ENCODE results near the gene EGLN3. TPM values are rescaled to one million over a fixed set of nuclear protein-coding genes. Genes with fewer than 3 reads are reported as not detected.

EGLN3 gene
- total and polyA plus RNA-seq, 2 of the 13 experiments (the other 11 are each of a cell fraction or from before 2014, with no cell fraction given), result 0.18 to 27.3 TPM

DNA sequence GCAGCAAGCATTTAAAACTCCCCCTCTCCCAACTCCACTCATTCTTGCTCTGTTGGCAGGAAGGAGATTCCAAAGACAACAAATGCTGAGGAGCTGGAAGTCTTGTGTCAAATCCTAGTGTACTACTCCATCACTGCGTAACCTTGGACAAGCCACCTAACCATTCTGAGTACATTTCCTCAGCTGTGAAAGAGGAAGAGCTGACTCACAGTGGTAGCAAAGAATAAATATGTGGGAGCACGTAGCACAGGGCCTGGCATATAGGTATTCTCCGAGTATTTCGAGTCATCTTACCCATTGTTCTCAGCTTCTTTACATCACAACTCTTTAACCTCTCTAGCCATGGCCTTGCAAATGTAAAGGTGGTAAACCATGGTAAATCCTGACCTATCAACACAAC, 28.7 kb downstream of the EGLN3 start:
- POLR2A ChIA-PET, result no interaction called here
- H3K4me2 ChIP-seq (ENCODE audit: low read depth, low read length), result no peak overlapping the region
- FAIRE-seq, result no peak
- H4K20me1 ChIP-seq (ENCODE audit: insufficient read depth, low read length), result no peaks in the 10 kb centered on the region
- no peak overlapping the region for H2AFZ ChIP-seq (ENCODE audit: low read length)
- H3K4me1 ChIP-seq (ENCODE audit: insufficient read depth, low read length), result no peaks in the 10 kb centered on the region
- CTCF ChIA-PET (ENCODE audit: low intra/inter-chr PET ratio, low total read pairs), result no interaction called here
- no peak overlapping the region for H3K27ac ChIP-seq (ENCODE audit: extremely low read length, insufficient read depth, low read length)
- no peak for DNase-seq (ENCODE audit: low spot score)
- no peak for ATAC-seq
- no TSS peak for BruUV-seq (replicated peaks)
- H3K4me3 ChIP-seq (replicated peaks in 1 of 3; ENCODE audit: insufficient read depth in 1 of 3, low read depth in 2 of 3, low read length in 3 of 3), result no peak overlapping the region
- WGBS (ENCODE audit: low lambda C conversion rate), result 50% methylated on average over 4 of the region's 4 CpGs
- no peaks in the 10 kb centered on the region for H3K79me2 ChIP-seq (ENCODE audit: insufficient read depth, low read length)
- H3K27me3 ChIP-seq (ENCODE audit: control insufficient read depth in 1 of 2, insufficient read depth in 2 of 2, low read length in 2 of 2), result no peaks in the 10 kb centered on the region
- intact Hi-C loops (cut with micrococcal nuclease; ENCODE audit: unreplicated experiment), result no loop called here
- in situ Hi-C loops (cut with HindIII; ENCODE audit: extremely low pct_ligation_motif_present, low pct_unique_long_range_greater_than_20kb), result no loop called here
- no peaks in the 10 kb centered on the region for H3K36me3 ChIP-seq (replicated peaks in 1 of 2; ENCODE audit: control insufficient read depth in 1 of 2, insufficient read depth in 2 of 2, low read length in 2 of 2)
- H3K9me3 ChIP-seq (ENCODE audit: low read length), result no peaks in the 10 kb centered on the region
- no peak overlapping the region for H3K9ac ChIP-seq (ENCODE audit: insufficient read depth, low read depth, low read length)
- TF ChIP-seq ERF (CRISPR knock-in tag; IDR thresholded peaks at IDR 0.05) (0 out of 2 replicates have a peak, but pooled peaks have one; percentile 34), ZNF724P (CRISPR knock-in tag; IDR thresholded peaks at IDR 0.05; ENCODE audit: borderline replicate concordance) (0 out of 2 replicates have a peak, but pooled peaks have one; percentile 20), ZNF367 (CRISPR knock-in tag; IDR thresholded peaks at IDR 0.05; ENCODE audit: borderline replicate concordance) (no peak), POLR2AphosphoS5 (IDR thresholded peaks at IDR 0.05; ENCODE audit: low read depth, low read length) (peak; percentile 10; the same call in 1 of the 2 replicates), MZF1 (CRISPR knock-in tag; IDR thresholded peaks at IDR 0.05; ENCODE audit: borderline replicate concordance) (no peak), ESRRA (CRISPR knock-in tag; IDR thresholded peaks at IDR 0.05; ENCODE audit: low read depth) (no peak)
- TF ChIP-seq, protein P1, sequence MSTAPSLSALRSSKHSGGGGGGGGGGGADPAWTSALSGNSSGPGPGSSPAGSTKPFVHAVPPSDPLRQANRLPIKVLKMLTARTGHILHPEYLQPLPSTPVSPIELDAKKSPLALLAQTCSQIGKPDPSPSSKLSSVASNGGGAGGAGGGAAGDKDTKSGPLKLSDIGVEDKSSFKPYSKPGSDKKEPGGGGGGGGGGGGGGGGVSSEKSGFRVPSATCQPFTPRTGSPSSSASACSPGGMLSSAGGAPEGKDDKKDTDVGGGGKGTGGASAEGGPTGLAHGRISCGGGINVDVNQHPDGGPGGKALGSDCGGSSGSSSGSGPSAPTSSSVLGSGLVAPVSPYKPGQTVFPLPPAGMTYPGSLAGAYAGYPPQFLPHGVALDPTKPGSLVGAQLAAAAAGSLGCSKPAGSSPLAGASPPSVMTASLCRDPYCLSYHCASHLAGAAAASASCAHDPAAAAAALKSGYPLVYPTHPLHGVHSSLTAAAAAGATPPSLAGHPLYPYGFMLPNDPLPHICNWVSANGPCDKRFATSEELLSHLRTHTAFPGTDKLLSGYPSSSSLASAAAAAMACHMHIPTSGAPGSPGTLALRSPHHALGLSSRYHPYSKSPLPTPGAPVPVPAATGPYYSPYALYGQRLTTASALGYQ (CRISPR knock-in tag; IDR thresholded peaks at IDR 0.05), result no peak
- TF ChIP-seq, protein P2, sequence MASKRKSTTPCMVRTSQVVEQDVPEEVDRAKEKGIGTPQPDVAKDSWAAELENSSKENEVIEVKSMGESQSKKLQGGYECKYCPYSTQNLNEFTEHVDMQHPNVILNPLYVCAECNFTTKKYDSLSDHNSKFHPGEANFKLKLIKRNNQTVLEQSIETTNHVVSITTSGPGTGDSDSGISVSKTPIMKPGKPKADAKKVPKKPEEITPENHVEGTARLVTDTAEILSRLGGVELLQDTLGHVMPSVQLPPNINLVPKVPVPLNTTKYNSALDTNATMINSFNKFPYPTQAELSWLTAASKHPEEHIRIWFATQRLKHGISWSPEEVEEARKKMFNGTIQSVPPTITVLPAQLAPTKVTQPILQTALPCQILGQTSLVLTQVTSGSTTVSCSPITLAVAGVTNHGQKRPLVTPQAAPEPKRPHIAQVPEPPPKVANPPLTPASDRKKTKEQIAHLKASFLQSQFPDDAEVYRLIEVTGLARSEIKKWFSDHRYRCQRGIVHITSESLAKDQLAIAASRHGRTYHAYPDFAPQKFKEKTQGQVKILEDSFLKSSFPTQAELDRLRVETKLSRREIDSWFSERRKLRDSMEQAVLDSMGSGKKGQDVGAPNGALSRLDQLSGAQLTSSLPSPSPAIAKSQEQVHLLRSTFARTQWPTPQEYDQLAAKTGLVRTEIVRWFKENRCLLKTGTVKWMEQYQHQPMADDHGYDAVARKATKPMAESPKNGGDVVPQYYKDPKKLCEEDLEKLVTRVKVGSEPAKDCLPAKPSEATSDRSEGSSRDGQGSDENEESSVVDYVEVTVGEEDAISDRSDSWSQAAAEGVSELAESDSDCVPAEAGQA (IDR thresholded peaks at IDR 0.05; ENCODE audit: low read depth), result 0 out of 2 replicates have a peak, but pooled peaks have one; percentile 54
- TF ChIP-seq, protein P2 (CRISPR knock-in tag; IDR thresholded peaks at IDR 0.05; ENCODE audit: borderline replicate concordance), result no peak
- TF ChIP-seq, protein P3, sequence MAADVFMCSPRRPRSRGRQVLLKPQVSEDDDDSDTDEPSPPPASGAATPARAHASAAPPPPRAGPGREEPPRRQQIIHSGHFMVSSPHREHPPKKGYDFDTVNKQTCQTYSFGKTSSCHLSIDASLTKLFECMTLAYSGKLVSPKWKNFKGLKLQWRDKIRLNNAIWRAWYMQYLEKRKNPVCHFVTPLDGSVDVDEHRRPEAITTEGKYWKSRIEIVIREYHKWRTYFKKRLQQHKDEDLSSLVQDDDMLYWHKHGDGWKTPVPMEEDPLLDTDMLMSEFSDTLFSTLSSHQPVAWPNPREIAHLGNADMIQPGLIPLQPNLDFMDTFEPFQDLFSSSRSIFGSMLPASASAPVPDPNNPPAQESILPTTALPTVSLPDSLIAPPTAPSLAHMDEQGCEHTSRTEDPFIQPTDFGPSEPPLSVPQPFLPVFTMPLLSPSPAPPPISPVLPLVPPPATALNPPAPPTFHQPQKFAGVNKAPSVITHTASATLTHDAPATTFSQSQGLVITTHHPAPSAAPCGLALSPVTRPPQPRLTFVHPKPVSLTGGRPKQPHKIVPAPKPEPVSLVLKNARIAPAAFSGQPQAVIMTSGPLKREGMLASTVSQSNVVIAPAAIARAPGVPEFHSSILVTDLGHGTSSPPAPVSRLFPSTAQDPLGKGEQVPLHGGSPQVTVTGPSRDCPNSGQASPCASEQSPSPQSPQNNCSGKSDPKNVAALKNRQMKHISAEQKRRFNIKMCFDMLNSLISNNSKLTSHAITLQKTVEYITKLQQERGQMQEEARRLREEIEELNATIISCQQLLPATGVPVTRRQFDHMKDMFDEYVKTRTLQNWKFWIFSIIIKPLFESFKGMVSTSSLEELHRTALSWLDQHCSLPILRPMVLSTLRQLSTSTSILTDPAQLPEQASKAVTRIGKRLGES (CRISPR knock-in tag; IDR thresholded peaks at IDR 0.05; ENCODE audit: borderline replicate concordance), result no peak
- TF ChIP-seq, protein P4, sequence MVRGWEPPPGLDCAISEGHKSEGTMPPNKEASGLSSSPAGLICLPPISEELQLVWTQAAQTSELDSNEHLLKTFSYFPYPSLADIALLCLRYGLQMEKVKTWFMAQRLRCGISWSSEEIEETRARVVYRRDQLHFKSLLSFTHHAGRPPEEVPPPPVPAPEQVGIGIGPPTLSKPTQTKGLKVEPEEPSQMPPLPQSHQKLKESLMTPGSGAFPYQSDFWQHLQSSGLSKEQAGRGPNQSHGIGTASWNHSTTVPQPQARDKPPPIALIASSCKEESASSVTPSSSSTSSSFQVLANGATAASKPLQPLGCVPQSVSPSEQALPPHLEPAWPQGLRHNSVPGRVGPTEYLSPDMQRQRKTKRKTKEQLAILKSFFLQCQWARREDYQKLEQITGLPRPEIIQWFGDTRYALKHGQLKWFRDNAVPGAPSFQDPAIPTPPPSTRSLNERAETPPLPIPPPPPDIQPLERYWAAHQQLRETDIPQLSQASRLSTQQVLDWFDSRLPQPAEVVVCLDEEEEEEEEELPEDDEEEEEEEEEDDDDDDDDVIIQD (CRISPR knock-in tag; IDR thresholded peaks at IDR 0.05; ENCODE audit: low read depth), result peak; percentile 43; the same call in 1 of the 2 replicates
